Activated CD4-positive, alpha-beta T cell treated with anti-CD3 and anti-CD28 coated beads for 4 hours (primary cell): ENCODE data around the gene NLK.
"Not testable (repeated sequence)": the region's sequence is repeated elsewhere in the genome, so short reads cannot be mapped to it uniquely, and the experiment has no call there.

Experiments
- DNase-seq, 2 donors: peaks; one replicate each; pipeline ENCODE4 v3.0.0-alpha.2; 2020

The NLK gene

GRCh38 chr17:28076144-28076543 is 33.7 kb downstream of the NLK start:
- DNase-seq = no peak

GRCh38 chr17:28077140-28077539 is 34.7 kb downstream of the NLK start:
- DNase-seq = not testable (repeated sequence)

GRCh38 chr17:28078341-28079229 is 36.1 kb downstream of the NLK start:
- DNase-seq = no peak

GRCh38 chr17:28081467-28081866 is 39.0 kb downstream of the NLK start:
- DNase-seq = no peak

- no peak for DNase-seq
Measured at GRCh38 chr17:28085766-28086165, 43.3 kb downstream of the NLK start.

GRCh38 chr17:28086519-28086918 is 44.0 kb downstream of the NLK start:
- no peak for DNase-seq

GRCh38 chr17:28087743-28088142 is 45.3 kb downstream of the NLK start:
- no peak for DNase-seq

GRCh38 chr17:28090551-28090950 is 48.1 kb downstream of the NLK start:
- DNase-seq = no peak

GRCh38 chr17:28092088-28092487 is 49.6 kb downstream of the NLK start:
- no peak for DNase-seq

- no peak for DNase-seq
Measured at GRCh38 chr17:28093999-28094716, 51.7 kb downstream of the NLK start.

GRCh38 chr17:28096756-28097155 is 54.3 kb downstream of the NLK start:
- DNase-seq = no peak

- DNase-seq = no peak
Measured at GRCh38 chr17:28097254-28097653, 54.8 kb downstream of the NLK start.

- DNase-seq = no peak
Measured at GRCh38 chr17:28097901-28098300, 55.4 kb downstream of the NLK start.

- DNase-seq = not testable (repeated sequence)
Measured at GRCh38 chr17:28098591-28098990, 56.1 kb downstream of the NLK start.

GRCh38 chr17:28100251-28100650 is 57.8 kb downstream of the NLK start:
- no peak for DNase-seq

- no peak for DNase-seq
Measured at GRCh38 chr17:28100936-28101335, 58.5 kb downstream of the NLK start.

- DNase-seq = no peak
Measured at GRCh38 chr17:28101919-28102318, 59.4 kb downstream of the NLK start.

- no peak for DNase-seq
Measured at GRCh38 chr17:28105501-28105900, 63.0 kb downstream of the NLK start.

- no peak for DNase-seq
Measured at GRCh38 chr17:28110184-28110583, 67.7 kb downstream of the NLK start.

- no peak for DNase-seq
Measured at GRCh38 chr17:28112181-28112580, 69.7 kb downstream of the NLK start.

- DNase-seq = no peak
Measured at GRCh38 chr17:28112606-28113005, 70.1 kb downstream of the NLK start.

- DNase-seq = no peak
Measured at GRCh38 chr17:28113269-28113668, 70.8 kb downstream of the NLK start.

GRCh38 chr17:28115046-28115445 is 72.6 kb downstream of the NLK start:
- DNase-seq = no peak

- no peak for DNase-seq
Measured at GRCh38 chr17:28117304-28117703, 74.8 kb downstream of the NLK start.
